DOHH2 (cell line): Measurements from ENCODE around the gene RAB40C.

Source experiments
- H3F3A ChIP-seq: fragments of 200-600 bp; sonication (generic), shearing (Covaris generic); 2 replicates; pipeline ENCODE4 v1.6.0; 2016; ENCODE audit warnings: antibody characterized with exemption, mild to moderate bottlenecking; ENCODE audit not compliant: control insufficient read depth, insufficient read depth
- H3K27ac ChIP-seq: fragments of 200-600 bp; sonication (generic); 2 replicates; pipeline ENCODE4 v1.5.1; 2014; ENCODE audit warnings: low read depth, mild to moderate bottlenecking, low read length, moderate library complexity
- H3K27me3 ChIP-seq: fragments of 200-600 bp; sonication (generic); 2 replicates; pipeline ENCODE4 v1.6.1; 2014; ENCODE audit warnings: mild to moderate bottlenecking, low read length, mixed read lengths; ENCODE audit not compliant: control insufficient read depth
- H3K36me3 ChIP-seq: fragments of 200-600 bp; sonication (generic); 2 replicates; pipeline ENCODE4 v1.6.1; 2014; ENCODE audit warnings: mild to moderate bottlenecking, low read length, moderate library complexity, mixed read lengths; ENCODE audit not compliant: control insufficient read depth
- H3K4me1 ChIP-seq: fragments of 200-600 bp; sonication (generic); 2 replicates; pipeline ENCODE4 v1.6.1; 2014; ENCODE audit warnings: mild to moderate bottlenecking, low read length, mixed read lengths; ENCODE audit not compliant: control insufficient read depth
- H3K4me2 ChIP-seq: fragments of 200-600 bp; sonication (generic); 2 replicates; pipeline ENCODE4 v1.6.0; 2014; ENCODE audit warnings: mild to moderate bottlenecking, low read length, moderate library complexity
- H3K4me3 ChIP-seq: fragments of 200-600 bp; sonication (generic); 2 replicates; pipeline ENCODE4 v1.5.1; 2014; ENCODE audit warnings: mild to moderate bottlenecking, low read length, mixed read lengths
- H3K79me2 ChIP-seq: fragments of 200-600 bp; sonication (generic); 2 replicates; pipeline ENCODE4 v1.6.1; 2014; ENCODE audit warnings: mild to moderate bottlenecking, low read length, mixed read lengths; ENCODE audit not compliant: control insufficient read depth
- H3K9me2 ChIP-seq: fragments of 200-600 bp; sonication (generic); replicated peaks from 2 replicates; pipeline ENCODE4 v1.6.1; 2014; ENCODE audit warnings: mild to moderate bottlenecking, low read length, mixed read lengths; ENCODE audit not compliant: control insufficient read depth
- H3K9me3 ChIP-seq: fragments of 200-600 bp; sonication (generic); 2 replicates; pipeline ENCODE4 v1.6.1; 2014; ENCODE audit warnings: antibody characterized with exemption, low read length, mixed read lengths; ENCODE audit not compliant: control insufficient read depth, insufficient read depth
- H4K20me1 ChIP-seq: fragments of 200-600 bp; sonication (generic); 2 replicates; pipeline ENCODE4 v1.6.0; 2014; ENCODE audit warnings: low read depth, mild to moderate bottlenecking, antibody characterized with exemption, low read length, moderate library complexity; ENCODE audit not compliant: control insufficient read depth, insufficient read depth
- CTCF ChIP-seq: fragments of 200-600 bp; sonication (generic); IDR thresholded peaks from one replicate; pipeline ENCODE4 v1.5.1; 2014; ENCODE audit warnings: antibody characterized with exemption, mild to moderate bottlenecking, low read depth, low read length; ENCODE audit not compliant: poor library complexity, severe bottlenecking
- EZH2phosphoT487 ChIP-seq: fragments of 200-600 bp; sonication (generic); IDR thresholded peaks from 2 replicates; pipeline ENCODE4 v1.6.1; 2017; ENCODE audit warnings: borderline replicate concordance, mild to moderate bottlenecking, antibody characterized with exemption, low read length, moderate library complexity, mixed read lengths

Gene RAB40C

DNA sequence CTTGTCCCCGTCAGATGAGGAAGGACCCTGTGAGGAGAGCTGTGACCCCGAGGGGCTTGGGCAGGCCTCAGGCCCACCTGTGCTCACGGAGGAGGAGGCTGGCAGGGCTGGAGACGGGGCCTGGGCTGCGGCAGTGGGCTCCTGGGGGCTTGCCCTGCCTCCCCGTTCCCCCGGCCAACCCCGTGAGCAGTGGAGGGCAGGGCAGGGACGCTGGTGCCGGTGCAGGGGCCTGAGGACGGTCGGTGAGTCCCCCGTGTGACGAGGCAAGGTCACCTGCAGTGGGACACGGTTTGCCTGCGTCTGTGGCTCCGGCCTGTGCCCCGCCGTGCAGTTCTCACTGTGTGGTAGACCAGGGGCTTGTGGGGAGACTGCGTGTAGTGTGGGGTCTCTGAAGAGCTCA, 69.8 kb downstream of the RAB40C start:
- no peaks in the 10 kb centered on the region for H3K9me3 ChIP-seq
- no peak overlapping the region for H3K4me3 ChIP-seq
- no peak overlapping the region for H3K27ac ChIP-seq
- peaks cover 72% of the 10 kb centered on the region for H3K36me3 ChIP-seq
- H3K27me3 ChIP-seq, result no peaks in the 10 kb centered on the region
- no peak overlapping the region for H3K4me2 ChIP-seq
- H3K79me2 ChIP-seq, result no peaks in the 10 kb centered on the region
- no peaks in the 10 kb centered on the region for H4K20me1 ChIP-seq
- TF ChIP-seq EZH2phosphoT487, result no peak
- no peak for TF ChIP-seq CTCF
- H3F3A ChIP-seq, result no peaks in the 10 kb centered on the region
- H3K4me1 ChIP-seq, result peaks cover 12% of the 10 kb centered on the region
- H3K9me2 ChIP-seq, result no peaks in the 10 kb centered on the region

DNA sequence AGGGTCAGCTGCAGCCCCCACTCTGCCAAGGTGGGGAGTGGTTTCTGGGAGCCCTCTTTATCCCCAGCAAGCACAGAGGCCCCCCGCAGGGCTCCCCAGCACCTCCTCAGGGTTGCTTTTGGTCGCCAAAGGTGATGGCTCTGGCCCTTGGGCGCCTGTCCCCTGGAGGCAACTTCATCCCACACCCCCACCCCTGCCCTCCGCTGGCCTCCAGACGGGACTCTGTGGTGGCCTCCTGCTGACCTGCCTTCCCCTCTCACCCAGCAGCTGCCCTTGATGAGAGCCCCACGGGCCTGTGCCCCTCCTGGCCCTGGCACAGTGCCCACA, 70.2 kb downstream of the RAB40C start:
- H3K27ac ChIP-seq, result no peak overlapping the region
- peak overlapping the region; percentile 43; the same call in 1 of the 2 replicates for H3K4me2 ChIP-seq

DNA sequence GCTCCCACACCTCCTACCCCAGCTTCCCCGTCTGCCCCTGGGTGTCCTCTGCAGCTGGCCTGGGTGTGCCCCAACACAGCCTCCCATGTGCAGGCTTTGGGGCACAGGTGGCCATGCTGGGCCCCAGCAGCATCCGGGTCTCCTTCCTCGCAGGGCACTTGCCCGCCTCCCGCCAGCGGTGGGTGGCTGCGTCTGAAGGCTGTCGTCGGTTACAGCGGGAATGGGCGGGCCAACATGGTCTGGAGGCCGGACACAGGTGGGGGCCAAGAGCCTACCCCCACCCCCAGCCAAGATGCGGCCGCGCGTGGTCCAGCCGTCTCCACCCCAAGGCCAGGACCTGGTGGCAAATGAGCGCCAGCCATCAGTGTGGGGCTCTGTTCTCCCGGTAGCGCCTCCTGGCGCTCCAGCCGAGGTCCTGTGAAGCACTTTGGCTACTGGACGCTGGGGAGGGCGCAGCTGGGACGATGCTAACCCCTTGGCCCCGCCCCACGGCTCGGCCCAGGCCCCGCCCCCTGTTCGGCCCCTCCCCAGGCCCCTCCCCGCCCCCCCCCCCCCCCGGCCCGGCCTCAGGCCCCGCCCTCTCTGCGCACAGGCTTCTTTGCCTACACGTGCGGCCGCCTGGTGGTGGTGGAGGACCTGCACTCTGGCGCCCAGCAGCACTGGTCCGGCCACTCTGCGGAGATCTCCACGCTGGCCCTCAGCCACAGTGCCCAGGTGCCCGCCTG, 70.8 kb downstream of the RAB40C start:
- no peak overlapping the region for H3K27ac ChIP-seq
- no peak for TF ChIP-seq EZH2phosphoT487
- peak; percentile 33 for TF ChIP-seq CTCF
- no peaks in the 10 kb centered on the region for H3K9me3 ChIP-seq
- no peaks in the 10 kb centered on the region for H3K27me3 ChIP-seq
- H3K9me2 ChIP-seq, result no peaks in the 10 kb centered on the region
- H3F3A ChIP-seq, result no peaks in the 10 kb centered on the region
- peak overlapping the region; percentile 30; the same call in 1 of the 2 replicates for H3K4me3 ChIP-seq
- peaks cover 12% of the 10 kb centered on the region for H3K4me1 ChIP-seq
- no peaks in the 10 kb centered on the region for H4K20me1 ChIP-seq
- no peaks in the 10 kb centered on the region for H3K79me2 ChIP-seq
- H3K4me2 ChIP-seq, result peak overlapping the region; percentile 43
- peaks cover 64% of the 10 kb centered on the region for H3K36me3 ChIP-seq

More for the DNA sequence above, 70.2 kb downstream of the RAB40C start:
- TF ChIP-seq EZH2phosphoT487, result no peak
- TF ChIP-seq CTCF, result no peak
- H3K79me2 ChIP-seq, result no peaks in the 10 kb centered on the region
- no peaks in the 10 kb centered on the region for H3K27me3 ChIP-seq
- no peak overlapping the region for H3K4me3 ChIP-seq
- no peaks in the 10 kb centered on the region for H3F3A ChIP-seq
- no peaks in the 10 kb centered on the region for H3K9me2 ChIP-seq
- peaks cover 12% of the 10 kb centered on the region for H3K4me1 ChIP-seq
- H3K9me3 ChIP-seq, result no peaks in the 10 kb centered on the region
- H4K20me1 ChIP-seq, result no peaks in the 10 kb centered on the region
- peaks cover 68% of the 10 kb centered on the region for H3K36me3 ChIP-seq
